DMS153 (cell line): ENCODE measurements around the gene KIF21B.

Experiments used
- DNase-seq: peaks from one replicate; lab custom pipeline; 2025; lab: John Stamatoyannopoulos, UW

Gene KIF21B

GRCh38 chr1:201042779-201043461 lies 19.4 kb upstream of the KIF21B start:
- DNase-seq = peak; percentile 87

DNA sequence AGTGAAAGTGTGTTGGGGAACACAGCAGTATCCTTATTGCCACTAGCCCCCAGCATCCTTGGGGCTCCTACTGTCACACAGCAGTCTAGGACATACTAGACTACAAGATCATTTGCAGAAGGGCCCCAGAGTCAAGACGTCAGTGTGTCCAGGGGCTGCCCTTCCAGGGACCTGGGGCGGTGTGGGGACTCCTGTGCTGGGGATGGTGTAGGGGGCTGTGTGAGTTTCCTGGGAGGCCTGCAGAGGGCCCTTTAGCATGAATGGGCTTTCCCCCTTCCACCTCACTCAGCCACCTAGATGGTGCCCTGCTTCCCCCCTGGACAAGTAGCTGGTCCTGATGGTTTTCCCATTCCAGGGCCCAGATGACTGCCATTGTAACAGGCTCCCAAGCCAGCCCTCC lies 17.5 kb upstream of the KIF21B start:
- DNase-seq = no peak

GRCh38 chr1:201039876-201040275 lies 16.4 kb upstream of the KIF21B start:
- no peak for DNase-seq

- no peak for DNase-seq
These were observed 15.9 kb upstream of the KIF21B start for GRCh38 chr1:201039418-201039817.

GRCh38 chr1:201038186-201038876 lies 14.8 kb upstream of the KIF21B start:
- DNase-seq = no peak

DNA sequence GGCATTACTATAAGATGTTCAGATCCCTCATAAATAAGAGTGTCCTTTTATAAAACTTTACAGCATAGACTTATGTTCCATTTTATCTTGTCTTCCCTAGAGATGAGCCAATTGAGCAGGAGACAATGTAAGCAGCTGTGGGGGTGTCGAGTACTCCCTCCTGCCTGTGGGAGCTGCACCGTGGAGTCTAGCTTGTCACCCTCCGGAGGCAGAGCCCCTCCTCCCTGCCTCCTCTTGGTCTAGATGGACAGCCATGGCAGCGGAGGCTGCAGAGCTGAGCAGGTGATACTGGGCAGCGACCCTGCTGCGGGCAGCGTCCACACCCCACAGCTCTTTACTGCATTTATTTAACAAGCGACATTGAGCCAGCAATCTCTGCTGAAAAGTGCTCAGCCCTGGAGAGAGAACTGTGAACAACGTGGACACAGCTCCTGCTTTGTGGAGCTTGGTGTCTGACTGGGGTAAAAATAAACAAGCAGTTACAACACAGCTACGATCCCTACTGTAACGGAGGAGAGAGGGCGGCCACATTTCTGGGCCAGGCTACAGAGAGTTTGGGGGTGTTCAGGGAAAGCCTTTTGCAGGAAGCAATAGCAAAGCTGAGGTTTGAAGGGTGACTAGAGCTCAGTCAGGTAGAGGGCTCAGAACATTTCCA lies 12.8 kb upstream of the KIF21B start:
- no peak for DNase-seq

DNA sequence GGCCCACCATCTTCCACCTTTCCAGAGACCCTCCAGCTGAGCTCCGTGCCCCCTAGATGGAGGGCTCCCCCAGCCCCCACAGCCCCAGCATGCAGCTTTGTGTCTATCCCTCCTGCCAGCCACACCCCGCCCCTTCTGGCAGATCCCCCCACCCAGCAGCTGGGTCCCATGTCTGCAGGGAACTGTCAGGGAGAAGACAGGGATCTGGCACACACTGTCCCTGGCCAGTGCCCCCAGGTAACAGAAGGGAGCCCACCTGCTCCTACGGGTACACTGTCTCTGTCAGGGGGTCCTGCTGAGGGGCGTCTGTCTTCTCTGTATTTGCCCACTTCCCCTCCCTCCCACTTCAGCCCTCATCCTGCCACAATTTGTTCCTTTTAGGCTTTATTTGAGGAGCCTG lies 11.2 kb upstream of the KIF21B start:
- no peak for DNase-seq

- DNase-seq = no peak
These were observed 8.9 kb upstream of the KIF21B start for GRCh38 chr1:201032408-201032807.

DNA sequence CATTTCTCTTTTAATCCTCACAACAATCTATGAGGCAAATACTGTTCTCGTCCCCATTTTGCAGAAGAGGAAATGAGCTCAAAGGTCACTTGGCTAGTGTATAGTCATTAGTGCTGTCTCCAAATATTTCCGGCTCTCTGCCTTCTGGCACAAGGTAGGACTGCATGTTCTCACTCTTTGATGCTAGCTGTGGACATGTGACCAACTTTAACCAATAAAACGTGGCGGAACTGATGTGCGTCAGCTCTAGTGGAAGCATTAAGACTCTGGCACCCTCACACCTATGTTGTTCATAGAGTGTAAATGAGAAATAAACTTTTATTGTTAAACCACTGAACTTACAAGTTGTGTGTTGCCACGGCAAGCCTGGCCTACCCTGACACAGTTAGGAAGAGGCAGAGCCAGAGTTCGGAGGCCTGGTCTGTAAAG lies 5.0 kb upstream of the KIF21B start:
- DNase-seq = no peak

DNA sequence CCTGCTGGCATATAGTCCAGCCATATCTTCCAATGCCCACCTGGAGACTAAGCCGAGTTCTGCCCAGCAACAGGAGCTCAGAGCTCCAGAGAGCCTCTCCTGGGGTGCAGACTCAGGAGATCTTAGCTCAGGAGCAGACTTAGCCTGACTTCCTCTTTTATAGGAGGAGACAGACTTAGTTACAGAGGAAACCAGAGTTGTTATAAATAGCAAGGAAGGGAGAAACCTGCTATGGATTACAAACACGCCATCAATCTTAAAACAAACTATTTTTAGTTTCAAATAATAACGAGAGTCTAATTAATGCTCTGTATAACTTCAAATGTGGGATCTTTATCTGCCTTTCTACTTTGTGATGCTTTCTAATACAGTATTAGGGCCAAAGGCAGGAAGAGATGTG lies 3.3 kb upstream of the KIF21B start:
- no peak for DNase-seq

GRCh38 chr1:201026234-201026633 lies 2.7 kb upstream of the KIF21B start:
- DNase-seq = no peak

- no peak for DNase-seq
These were observed 2.1 kb upstream of the KIF21B start for GRCh38 chr1:201025571-201026002.

DNA sequence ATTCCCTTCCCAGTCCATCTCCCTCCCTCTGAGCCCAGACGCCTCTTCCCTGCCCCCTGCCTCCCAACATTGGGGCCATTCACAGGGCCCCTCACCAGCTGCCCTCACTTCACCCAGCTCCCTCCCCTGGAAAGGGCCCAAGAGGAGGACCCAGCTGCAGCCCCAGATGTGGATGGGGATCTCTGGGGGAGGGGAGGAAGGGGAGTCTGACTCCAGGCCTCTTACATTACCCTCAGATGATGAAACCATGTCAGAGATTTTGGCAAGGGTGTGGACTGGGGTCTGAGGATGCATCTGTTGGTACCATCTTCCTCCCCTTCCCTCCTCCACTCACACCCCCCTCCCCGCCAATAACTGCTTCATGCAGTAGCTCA lies 1.1 kb upstream of the KIF21B start:
- DNase-seq = no peak

DNA sequence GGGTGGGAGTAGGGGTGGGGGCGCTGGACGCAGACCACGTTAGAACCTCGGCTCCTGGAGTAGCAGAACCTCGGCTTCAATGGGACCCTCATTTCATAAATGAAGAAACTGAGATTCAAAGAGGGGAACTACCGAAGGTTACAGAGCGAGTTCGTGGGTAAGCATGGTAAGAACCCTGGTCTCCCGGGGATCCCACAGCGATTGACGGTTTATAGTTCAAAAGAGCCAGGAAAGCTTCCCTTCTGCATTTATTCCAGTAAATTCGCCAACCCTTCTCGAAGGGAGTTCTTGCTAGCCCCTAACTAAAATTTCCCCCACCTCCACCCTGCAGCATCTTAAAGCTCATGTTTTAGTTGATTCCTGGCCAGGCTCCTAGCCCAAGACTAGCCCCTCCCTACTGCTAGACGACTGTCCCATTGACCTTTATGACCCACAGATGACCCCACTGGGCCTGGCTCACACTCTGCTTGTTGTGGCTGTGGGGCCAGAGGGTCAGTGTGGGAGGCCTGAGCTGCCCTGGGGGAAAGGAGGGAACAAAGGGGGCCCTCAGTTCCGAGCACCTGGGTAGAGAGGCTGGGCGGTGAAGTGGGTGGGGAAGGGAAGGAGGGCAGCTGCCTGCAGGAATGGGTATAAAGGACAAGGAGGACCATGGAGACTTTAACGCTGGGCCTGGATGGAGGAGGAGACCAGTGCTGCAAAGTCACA lies 558 bp upstream of the KIF21B start:
- DNase-seq = no peak

- no peak for DNase-seq
These were observed 546 bp downstream of the KIF21B start for GRCh38 chr1:201022820-201023516.

- no peak for DNase-seq
These were observed 1.1 kb downstream of the KIF21B start for GRCh38 chr1:201022493-201022819.

GRCh38 chr1:201021630-201022492 lies 1.7 kb downstream of the KIF21B start:
- no peak for DNase-seq

DNA sequence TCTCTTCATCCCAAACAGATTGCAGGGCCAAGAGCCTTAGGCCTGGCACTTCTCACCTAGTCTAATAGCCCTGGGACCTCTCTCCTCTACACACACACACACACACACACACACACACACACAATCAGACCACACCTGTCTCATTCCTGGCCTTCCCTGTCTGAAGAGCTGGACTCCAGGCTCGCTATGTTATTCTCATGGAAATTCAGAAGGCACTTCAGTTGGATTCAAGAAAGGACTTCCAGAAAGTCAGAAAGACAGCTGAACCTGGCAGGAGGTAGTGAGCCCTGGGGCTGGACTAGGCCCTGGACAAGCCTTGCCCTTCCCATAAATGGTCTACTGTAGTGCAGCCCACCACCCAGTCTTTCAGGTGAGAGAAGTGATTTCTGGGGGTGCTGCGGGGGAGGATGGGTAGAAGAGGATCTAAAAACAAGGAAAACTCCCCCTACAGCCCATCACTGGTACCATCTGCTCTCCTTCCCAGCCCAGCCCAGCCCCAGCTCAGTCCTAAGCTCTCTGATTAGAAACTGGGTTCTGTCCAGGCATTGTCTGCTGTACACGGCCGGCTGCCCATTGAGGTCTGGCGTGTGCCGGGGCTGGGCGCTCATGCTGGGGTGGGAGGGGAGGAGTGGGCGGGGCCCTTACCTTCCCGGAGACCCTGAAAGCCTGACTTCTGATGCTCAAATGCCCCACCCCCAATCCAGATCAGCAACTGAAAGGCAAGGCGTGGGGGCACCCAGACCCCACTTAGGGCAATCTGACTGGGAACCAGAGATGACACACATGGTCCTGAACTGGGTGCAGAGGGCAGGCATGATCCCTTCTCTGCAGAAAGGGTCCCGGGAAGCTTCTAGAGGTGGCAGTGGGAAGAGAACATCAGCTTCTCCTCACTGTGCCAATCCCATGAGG lies 2.5 kb downstream of the KIF21B start:
- DNase-seq = no peak

DNA sequence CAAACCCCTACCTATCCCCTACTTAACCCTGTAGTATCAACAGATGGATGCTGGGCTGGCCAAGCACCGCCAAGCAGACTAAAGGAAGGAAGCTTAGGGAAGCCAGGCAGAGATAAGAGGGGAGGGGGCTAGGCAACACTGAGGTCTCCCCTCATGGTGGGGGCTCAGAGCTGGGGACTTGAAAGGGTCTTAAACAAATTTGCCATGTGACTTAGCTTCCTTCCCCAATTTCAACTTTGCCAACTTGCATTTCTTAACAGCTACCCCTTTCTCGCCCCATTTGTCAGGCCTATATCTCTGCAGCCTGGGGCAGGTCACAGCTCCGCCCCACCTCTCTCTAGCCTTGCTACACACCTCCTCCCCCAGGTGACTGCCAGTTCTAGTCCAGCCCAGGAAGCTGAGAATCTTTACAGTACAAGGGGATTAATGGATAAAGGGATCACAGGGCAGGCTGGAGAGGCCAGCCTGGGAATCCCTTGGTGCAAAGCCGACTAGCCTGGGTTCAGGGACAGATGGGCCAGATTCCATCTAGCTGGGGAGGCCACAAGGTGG lies 3.4 kb downstream of the KIF21B start:
- DNase-seq = no peak
